Ramos (cell line): ENCODE results near the gene SLTM.
"Not testable (repeated sequence)": the region's sequence is repeated elsewhere in the genome, so short reads cannot be mapped to it uniquely, and the experiment has no call there.

Source experiments
- in situ Hi-C: fragments of 300-500 bp; cut with MboI; formaldehyde crosslinking; loops from one replicate; pipeline ENCODE4 v1.14.3; 2022; ENCODE audit warnings: low sequenced_read_pairs; ENCODE audit not compliant: unreplicated experiment

Gene SLTM

DNA sequence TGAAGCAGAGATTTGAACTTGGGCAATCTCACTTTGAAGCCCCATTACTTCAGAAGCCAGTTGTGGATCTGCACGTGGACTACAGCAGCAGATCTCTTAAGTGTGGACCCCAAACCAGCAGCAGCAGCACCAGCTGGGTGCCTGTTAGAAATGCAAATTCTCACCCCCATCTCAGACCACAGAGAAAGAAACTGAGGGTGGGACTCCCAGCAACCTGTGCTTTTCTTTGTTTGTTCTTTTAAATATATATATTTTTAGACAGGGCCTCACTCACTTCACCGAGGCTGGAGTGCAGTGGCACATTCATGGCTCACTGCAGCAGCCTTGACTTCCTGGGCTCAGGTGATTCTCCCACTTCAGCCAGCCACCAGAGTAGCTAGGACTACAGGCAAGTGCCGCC lies 53.2 kb downstream of the SLTM start:
- in situ Hi-C loops = no loop called here

DNA sequence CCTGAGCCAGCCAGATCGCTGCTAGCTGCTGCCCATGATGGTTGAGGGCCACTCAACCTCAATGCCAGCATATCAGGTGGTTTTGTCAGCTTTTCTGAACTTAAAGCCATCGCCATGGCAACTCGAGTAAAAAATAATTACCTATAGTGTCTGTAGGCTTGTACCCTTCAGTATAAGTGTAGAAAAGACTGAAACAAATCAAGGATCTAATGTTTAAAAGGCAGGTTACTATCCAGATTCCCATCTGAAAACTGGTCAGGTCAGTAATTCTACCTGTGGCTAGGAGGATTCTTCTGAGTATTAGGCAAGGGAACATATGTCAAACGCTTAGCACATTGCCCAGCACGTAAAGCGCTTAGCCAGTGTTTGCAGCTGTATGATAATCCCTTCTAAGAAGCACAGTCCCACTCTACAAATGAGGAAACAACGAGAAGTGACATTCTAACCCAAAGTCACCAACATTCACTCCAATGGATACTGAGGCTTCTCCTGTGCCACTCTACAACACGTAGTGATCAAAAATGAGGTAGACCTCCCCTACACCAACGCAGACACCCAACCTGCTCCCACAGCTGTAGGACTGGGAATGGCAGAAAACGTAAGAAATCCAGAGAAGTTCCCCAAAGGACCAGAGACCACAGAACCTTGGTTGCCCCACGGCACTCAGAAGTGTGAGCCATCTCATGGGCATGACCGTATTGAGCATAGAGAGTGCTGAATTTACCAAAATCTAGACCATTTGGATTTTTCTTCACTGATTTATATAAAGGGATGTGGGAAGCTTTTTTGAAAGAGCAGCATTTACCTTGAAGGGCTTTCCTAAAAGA lies 55.3 kb downstream of the SLTM start:
- in situ Hi-C loops = no loop called here

DNA sequence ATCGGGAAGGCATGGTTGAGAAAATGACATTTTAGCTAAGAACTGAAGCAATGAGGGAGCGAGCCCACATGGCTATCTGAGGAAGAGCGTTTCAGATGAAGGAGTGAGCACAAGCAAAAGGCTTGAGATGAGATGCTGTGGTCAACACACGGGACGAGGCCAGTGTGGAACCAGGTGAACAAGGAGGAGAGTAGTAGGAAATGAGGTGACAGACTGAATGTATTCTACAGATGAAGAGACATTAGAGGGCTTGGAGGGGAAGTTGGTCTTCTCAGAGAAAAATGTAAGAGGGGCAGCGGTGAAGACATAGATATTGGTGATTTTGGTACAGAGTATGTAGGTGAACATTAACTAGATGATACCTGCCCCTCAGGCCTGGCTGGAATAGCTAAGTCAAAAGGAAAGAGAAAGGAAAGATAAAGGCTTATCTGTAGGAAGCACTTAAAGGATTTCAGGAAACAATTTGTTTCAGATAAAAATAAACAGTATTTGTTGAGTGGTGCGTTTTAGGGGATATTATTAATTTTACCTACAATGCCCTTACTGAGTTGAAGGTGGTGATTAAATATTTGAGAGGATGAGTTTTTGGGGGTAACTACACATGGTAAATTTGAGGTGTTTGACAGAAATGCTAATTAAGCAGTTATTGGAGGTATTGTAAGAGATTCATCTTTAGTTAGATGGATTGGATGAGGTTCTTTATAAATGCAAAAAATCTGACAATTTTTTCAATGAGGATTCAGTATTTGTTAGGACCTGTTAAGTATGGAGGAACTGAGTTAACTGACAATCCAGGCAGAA lies 57.0 kb downstream of the SLTM start:
- in situ Hi-C loops = no loop called here

DNA sequence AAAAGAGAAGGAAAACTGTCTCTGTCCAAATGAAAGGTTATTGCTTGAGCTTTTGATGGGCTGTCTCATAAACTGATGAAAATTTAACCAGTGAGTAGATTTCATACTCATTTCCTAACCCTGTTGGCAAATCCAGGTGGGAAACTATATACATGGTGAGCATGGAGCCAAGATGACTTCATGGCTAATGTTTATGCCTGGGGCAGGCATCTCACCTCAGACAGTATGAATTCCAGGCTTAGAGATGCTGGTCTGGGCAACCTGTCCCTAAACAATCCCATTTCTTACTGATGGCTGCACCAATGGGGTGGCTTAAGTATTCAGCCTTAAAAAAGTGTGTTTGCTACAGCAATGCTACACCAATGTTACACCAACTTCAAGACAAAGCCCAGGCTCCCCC lies 58.1 kb downstream of the SLTM start:
- in situ Hi-C loops = no loop called here

DNA sequence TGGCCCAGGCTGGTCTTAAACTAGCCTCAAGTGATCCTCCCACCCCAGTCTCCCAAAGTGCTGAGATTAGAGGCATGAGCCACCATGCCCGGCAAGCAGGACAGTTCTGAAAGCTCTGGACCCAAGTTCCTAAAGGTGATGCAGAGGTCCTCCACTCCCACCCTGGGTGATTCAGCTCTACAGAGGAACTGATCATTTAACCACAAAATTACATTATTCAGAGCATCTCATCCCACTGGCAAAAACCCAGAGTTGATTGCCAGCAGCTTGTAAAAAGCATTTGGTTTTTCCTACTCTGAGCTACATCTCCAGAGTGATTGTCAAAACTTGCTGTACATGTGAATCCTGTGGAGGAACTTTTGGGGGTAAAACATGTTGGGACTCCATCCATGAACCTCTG lies 60.2 kb downstream of the SLTM start:
- in situ Hi-C loops = loop anchor here (25.0 kb wide), 1 partner anchor 636 kb away; no protein-coding TSS in a partner anchor

DNA sequence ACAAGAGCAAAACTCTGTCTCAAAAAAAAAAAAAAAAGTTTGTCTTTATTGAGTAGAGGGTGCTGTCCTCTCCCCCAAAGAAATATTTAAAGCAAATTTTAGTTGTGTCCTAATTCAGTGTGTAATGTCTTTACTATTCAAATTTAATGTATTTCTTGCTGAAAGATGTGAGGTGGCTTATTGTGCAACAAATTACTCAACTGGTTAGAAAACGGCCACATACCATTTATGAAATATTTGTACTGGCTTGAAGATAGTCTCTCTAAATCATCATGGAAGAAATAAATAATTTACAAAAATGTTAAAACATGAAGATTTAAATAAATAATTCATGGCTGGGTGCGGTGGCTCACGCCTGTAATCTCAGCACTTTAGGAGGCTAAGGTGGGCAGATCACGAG lies 63.0 kb downstream of the SLTM start:
- in situ Hi-C loops = loop anchor here (25.0 kb wide), 1 partner anchor 633 kb away; no protein-coding TSS in a partner anchor

DNA sequence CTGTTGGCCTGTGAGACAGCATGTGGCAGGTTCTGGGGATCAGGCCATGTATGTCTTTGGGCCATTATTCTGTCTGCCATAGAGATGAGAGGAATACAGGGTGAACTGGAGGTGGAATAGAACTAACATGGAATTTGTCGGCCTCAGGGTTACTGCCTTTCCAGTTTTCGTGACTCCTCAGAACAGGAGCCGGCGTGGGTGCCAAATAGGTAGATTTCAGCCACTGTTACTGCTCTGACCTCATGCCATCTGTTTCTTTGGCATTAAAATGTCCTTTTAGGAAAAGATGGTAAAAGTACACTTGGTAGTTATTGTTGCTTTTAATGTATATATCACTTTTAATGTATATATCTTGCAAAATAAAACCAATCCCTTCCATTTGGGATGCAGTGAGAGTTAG lies 65.6 kb downstream of the SLTM start:
- in situ Hi-C loops = loop anchor here (25.0 kb wide), 1 partner anchor 631 kb away; no protein-coding TSS in a partner anchor

DNA sequence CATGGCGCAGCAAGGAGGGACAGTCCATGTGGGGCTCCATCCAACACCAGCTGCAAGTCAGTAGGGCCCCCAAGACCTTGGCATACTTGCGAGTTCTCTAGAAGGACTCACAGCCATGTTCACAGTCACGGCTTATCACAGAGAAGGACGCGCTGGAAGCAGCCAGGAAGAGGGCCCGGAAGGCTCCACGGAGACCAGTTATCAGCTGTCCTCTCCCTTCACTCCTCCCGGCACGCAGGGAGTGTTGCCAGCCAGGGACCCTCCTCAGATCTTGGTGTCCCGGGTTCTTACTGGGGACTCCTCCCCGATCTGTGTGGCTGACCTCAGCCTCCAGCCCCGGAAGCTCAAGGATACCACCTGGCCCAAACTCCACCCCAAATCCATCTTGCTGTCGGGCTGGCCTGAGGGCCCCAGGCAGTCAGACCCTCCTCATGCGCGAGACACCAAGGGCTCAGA lies 68.0 kb downstream of the SLTM start:
- in situ Hi-C loops = loop anchor here (25.0 kb wide), 1 partner anchor 628 kb away; no protein-coding TSS in a partner anchor

DNA sequence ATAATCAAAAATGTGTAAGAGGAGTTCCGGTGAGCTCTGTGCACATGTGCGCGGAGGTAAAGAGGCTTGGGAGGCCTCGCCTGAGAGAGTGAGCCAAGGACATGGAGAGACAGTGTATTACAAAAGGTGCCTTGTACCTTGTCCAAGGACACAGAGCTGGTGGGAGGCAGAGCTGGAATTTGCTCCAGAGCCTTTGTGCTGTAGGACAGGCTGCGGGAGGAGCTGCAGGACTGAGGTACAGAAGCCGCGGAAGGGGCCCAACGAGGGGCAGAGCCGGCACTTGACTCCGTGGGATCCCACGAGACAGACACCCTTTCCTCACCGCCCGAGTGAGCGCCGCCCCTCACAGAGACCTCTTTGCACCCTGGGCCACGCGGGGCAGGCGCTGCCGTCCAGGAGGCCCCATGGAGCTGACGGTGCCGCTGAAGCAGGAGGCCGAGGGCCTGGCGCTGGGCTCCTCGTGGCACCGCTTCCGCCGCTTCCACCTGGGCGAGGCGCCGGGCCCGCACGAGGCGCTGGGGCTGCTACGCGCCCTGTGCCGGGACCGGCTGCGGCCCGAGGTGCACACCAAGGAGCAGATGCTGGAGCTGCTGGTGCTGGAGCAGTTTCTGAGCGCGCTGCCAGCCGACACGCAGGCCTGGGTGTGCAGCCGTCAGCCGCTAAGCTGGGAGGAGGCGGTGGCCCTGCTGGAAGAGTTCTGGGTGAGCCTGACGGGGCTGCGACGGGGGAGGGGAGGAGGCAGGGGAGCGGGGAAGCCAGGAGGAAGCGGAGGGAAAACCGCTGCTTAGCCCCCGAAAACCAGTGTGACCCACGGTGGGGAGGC lies 68.7 kb downstream of the SLTM start:
- in situ Hi-C loops = loop anchor here (25.0 kb wide), 1 partner anchor 628 kb away; no protein-coding TSS in a partner anchor

DNA sequence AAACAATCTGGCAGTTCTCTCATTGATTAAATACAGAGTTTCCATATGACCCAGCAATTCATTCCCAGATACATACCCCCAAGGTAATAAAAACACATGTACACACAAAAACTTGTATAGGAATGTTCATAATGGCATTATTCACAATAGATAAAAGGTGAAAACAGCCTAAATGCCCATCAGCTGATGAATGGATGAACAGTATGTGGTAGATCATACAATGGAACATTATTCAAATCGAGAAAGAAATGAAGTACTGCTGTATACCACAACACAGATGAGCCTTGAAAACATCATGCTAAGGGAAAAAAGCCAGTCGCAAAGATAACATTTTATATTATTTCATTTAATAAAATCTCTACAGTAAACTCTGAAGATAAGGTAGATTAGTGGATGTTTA lies 71.2 kb downstream of the SLTM start:
- in situ Hi-C loops = loop anchor here (25.0 kb wide), 1 partner anchor 625 kb away; no protein-coding TSS in a partner anchor

DNA sequence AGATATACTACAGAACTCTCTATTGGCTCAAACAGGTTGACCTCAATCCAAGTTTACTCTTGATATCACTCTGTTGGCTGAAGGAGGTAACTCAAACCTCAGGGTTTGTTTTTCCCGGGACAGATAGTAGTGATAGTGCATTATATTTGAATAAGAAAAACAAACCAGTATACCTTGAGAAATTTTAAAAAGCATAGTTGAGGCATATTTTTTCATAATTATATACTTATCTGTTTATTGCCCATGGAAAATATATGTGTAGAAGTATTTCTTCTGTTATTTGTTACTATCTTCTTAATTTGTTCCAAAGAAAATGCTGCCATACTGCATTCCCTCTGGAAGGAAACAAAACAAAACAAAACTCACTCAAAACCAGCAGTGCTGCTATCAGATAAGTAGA lies 76.9 kb downstream of the SLTM start:
- in situ Hi-C loops = loop anchor here (25.0 kb wide), 1 partner anchor 619 kb away; no protein-coding TSS in a partner anchor

DNA sequence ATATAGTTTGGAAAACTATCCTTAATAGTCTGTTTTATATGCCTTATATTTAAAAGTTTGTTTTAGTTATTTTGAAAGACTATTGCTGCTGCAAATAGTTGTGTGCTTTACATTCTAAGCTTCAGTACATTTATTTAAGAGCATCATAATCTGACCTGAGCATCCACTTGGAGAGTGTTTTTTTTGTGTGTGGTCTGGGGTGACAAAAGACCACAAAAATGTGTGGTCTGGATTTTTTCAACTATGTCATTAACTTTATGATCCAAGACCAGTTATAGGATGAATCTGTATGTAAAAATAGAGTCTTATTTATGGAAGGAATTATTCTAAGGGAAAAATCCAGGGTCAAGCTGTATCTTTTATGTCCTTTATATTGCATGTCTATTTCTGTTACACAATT lies 77.4 kb downstream of the SLTM start:
- in situ Hi-C loops = loop anchor here (25.0 kb wide), 1 partner anchor 619 kb away; no protein-coding TSS in a partner anchor

DNA sequence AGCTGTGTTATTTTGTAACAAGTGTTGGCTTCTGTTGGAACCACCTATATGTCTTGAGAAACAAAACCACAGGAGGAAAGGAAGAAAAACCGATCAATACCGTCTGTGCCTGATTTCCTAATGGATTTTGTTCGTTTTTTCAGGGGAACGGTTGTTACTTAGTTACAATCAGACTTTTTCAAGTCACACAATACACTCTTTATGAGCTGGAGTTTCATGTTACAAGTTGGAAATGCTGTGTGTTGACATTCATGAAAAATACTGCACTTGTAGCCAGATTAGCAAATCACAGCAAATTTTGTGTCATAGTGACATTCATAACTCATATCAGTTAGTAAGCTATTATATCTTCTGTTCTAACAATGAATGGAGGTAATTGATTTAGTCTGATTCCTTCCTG lies 78.9 kb downstream of the SLTM start:
- in situ Hi-C loops = loop anchor here (25.0 kb wide), 1 partner anchor 617 kb away; no protein-coding TSS in a partner anchor

DNA sequence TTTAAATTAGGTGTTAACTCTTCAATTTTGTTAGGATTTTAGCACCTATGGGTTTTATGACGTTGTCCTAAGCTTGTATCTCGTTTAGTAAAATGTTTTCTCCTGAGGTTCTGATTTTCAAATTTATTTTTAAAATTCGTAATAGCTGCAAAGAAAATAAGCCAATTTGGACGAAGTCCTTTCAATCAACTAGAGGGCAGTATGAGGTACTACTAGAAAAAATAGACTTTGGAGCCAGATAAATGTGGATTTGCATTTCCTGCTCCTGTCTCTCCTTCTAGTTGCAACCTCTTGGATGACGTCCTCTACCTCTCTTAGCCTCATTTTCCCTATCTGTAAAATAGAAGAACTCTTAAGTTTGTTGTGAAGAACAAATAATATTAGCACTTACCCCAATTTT lies 81.1 kb downstream of the SLTM start:
- in situ Hi-C loops = loop anchor here (25.0 kb wide), 1 partner anchor 615 kb away; no protein-coding TSS in a partner anchor

DNA sequence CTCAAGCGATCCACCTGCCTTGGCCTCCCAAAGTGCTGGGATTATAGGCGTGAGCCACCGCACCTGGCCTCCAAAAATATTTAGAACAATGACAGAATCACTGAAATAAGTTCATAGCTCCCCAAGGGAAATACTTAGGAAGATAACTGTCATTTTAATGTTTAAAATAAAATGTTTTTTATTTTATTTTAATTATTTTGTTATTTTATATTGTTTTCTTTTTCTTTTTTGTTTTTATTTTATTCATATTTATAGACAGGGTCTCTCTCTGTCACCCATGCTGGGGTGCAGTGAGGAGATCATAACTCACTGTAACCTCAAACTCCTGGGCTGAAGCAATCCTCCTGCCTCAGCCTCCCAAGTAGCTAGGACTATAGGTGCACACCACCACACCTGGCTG lies 82.3 kb downstream of the SLTM start:
- in situ Hi-C loops = loop anchor here (25.0 kb wide), 1 partner anchor 614 kb away; no protein-coding TSS in a partner anchor

DNA sequence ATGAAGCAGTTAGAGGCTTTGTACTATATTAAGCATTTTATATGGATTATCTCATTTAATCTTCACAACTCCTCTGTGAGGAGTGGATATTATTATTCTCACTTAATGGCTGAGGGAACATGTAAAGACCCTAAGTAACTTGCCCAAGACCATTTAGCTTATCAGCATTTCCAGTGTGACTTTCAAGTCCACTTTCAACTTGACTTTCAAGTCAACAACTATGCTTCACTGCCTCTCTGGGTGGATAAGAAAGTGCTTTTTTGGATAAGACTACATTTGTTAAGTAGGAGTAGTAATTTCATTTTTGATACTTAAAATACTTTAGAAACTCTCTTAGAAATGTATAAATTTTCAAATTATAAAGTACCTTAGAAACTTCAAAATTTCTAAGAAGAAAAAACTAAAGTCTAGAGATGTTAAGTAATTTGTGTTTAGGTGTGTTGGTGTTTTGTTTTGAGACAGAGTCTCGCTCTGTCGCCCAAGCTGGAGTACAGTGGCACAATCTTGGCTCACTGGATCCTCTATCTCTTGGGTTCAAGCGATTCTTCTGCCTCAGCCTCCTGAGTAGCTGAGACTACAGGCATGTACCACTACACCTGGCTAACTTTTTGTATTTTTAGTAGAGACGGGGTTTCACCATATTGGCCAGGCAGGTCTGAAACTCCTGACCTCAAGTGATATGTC lies 90.6 kb downstream of the SLTM start:
- in situ Hi-C loops = no loop called here

DNA sequence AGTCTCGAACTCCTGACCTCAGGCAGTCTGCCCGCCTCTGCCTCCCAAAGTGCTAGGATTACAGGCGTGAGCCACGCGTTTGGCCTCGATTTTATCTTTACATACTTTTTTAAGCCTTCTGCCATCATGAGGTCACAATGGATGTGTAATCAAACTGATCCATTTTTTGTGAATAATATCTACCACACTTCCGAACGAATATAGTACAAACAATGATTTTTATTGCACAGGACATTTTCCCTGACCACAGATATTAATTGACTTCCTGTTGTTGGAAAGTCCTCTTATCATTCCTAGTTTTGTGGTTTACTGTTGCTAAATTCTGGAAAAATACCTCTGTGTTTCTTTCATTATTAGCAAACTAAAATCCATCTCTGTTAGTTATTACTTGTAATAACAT lies 93.4 kb downstream of the SLTM start:
- in situ Hi-C loops = no loop called here

DNA sequence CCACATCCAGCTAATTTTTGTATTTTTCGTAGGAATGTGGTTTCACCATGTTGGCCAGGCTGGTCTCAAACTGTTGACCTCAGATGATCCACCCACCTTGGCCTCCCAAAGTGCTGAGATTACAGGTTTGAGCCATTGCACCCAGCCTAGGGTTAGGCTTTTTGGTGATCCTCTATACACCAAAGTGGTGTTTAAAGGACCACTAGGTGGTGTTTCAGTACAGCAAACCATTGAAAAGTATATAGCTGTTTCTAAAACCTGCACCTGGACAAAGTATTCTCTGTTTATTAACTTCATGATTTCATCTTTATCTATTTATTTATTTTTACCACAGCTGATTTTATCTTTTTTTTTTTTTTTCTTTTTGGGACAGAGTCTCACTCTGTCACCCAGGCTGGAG lies 94.0 kb downstream of the SLTM start:
- in situ Hi-C loops = no loop called here

DNA sequence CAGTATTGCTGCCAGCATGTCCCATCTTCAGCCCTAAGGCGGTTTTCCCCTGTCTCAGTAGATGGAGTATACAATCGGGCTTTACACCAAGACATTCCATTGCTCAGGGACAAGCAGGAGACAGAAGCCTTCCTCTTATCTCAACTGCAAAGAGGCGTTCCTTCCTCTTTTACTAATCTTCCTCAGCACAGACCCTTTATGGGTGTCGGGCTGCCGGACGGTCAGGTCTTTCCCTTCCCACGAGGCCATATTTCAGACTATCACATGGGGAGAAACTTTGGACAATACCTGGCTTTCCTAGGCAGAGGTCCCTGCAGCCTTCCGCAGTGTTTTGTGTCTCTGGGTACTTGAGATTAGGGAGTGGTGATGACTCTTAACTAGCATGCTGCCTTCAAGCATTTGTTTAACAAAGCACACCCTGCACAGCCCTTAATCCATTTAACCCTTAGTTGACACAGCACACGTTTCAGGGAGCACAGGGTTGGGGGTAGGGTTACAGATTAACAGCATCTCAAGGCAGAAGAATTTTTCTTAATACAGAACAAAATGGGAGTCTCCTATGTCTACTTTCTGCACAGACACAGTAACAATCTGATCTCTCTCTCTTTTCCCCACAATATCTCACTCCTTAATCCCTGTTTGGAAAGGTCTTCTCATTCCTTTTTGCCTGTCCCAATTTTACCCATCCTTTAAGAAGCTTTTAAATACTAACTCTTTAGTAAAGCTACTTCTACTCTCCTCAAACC lies 99.6 kb downstream of the SLTM start:
- in situ Hi-C loops = not testable (repeated sequence)
